ENCODE results near the gene HPS4. TPM values are rescaled to one million over a fixed set of nuclear protein-coding genes. Genes with fewer than 3 reads are reported as not detected.
A peak's percentile ranks its signal among the peaks of the same experiment; 100 is the strongest.

Gene HPS4
- total RNA-seq, 2 experiments from 2014 or later = 48.0 to 51.5 TPM

GRCh38 chr22:26515931-26516330 is 32.3 kb upstream of the HPS4 start:
- H3K27me3 Mint-ChIP-seq (ENCODE audit: low read depth) = no peaks in the 10 kb centered on the region
- H3K9me3 Mint-ChIP-seq = no peaks in the 10 kb centered on the region
- peaks cover 28% of the 10 kb centered on the region for H3K4me1 Mint-ChIP-seq (ENCODE audit: low read depth)
- H3K4me3 Mint-ChIP-seq = no peak overlapping the region
- no peaks in the 10 kb centered on the region for H3K36me3 Mint-ChIP-seq (ENCODE audit: low read depth)
- intact Hi-C loops (cut with micrococcal nuclease) = no loop called here
- no peak overlapping the region for H3K27ac Mint-ChIP-seq
- DNase-seq = no peak
- CTCF ChIA-PET = interaction anchor here (0.9 kb wide), 1 partner anchor 55 kb away, joined by 3 read pairs; no protein-coding TSS in a partner anchor

- Mint-ChIP-seq H3K36me3 (ENCODE audit: low read depth) (peaks cover 4% of the 10 kb centered on the region), H3K9me3 (no peaks in the 10 kb centered on the region), H3K27ac (no peak overlapping the region), H3K4me3 (no peak overlapping the region), H3K27me3 (ENCODE audit: low read depth) (no peaks in the 10 kb centered on the region), H3K4me1 (ENCODE audit: low read depth) (peaks cover 38% of the 10 kb centered on the region)
- intact Hi-C loops (cut with micrococcal nuclease) = loop anchor here (5.0 kb wide), 1 partner anchor 73 kb away; no protein-coding TSS in a partner anchor
- no peak for DNase-seq
- CTCF ChIA-PET = interaction anchor here (0.6 kb wide), 1 partner anchor 1712 kb away, joined by 6 read pairs; no protein-coding TSS in a partner anchor
These were observed 31.0 kb upstream of the HPS4 start for GRCh38 chr22:26514419-26515161.

GRCh38 chr22:26513838-26514237 is 30.3 kb upstream of the HPS4 start:
- CTCF ChIA-PET = interaction anchor here (1.9 kb wide), 1 partner anchor 11 kb away, joined by 6 read pairs; no protein-coding TSS in a partner anchor
- H3K9me3 Mint-ChIP-seq = no peaks in the 10 kb centered on the region
- no peaks in the 10 kb centered on the region for H3K27me3 Mint-ChIP-seq (ENCODE audit: low read depth)

GRCh38 chr22:26512149-26512793 is 28.7 kb upstream of the HPS4 start, which contains the start of gene TFIP11:
TSS of gene TFIP11 (minus strand) at chr22:26512473. CDS start at chr22:26510272, 2,201 bp downstream.
- Mint-ChIP-seq H3K4me1 (ENCODE audit: low read depth) (peaks cover 44% of the 10 kb centered on the region), H3K4me3 (peak within 1 kb of the TSS; percentile 93), H3K9me3 (no peaks in the 10 kb centered on the region), H3K27ac (peak within 1 kb of the TSS; percentile 80), H3K36me3 (ENCODE audit: low read depth) (peaks cover 9% of the 10 kb centered on the region), H3K27me3 (ENCODE audit: low read depth) (no peaks in the 10 kb centered on the region)
- CTCF ChIA-PET = interaction anchor here (0.5 to 1.9 kb wide), 5 partner anchors 9 to 1201 kb away, joined by 3 to 6 read pairs (median 3); no protein-coding TSS in a partner anchor
- intact Hi-C loops (cut with micrococcal nuclease) = loop anchor here (1.0 to 5.0 kb wide), 3 partner anchors 28 to 160 kb away; no protein-coding TSS in a partner anchor
- peak; percentile 95 for DNase-seq

More at GRCh38 chr22:26513838-26514237, 30.3 kb upstream of the HPS4 start:
- intact Hi-C loops (cut with micrococcal nuclease) = loop anchor here (5.0 kb wide), 1 partner anchor 73 kb away; no protein-coding TSS in a partner anchor
- Mint-ChIP-seq H3K36me3 (ENCODE audit: low read depth) (peaks cover 9% of the 10 kb centered on the region), H3K4me1 (ENCODE audit: low read depth) (peaks cover 44% of the 10 kb centered on the region), H3K27ac (no peak overlapping the region), H3K4me3 (peak overlapping the region; percentile 93)
- no peak for DNase-seq

- H3K36me3 Mint-ChIP-seq (ENCODE audit: low read depth) = peaks cover 35% of the 10 kb centered on the region
- no peaks in the 10 kb centered on the region for H3K9me3 Mint-ChIP-seq
- H3K27me3 Mint-ChIP-seq (ENCODE audit: low read depth) = no peaks in the 10 kb centered on the region
- no peak overlapping the region for H3K27ac Mint-ChIP-seq
- intact Hi-C loops (cut with micrococcal nuclease) = no loop called here
- no peak overlapping the region for H3K4me3 Mint-ChIP-seq
- peaks cover 41% of the 10 kb centered on the region for H3K4me1 Mint-ChIP-seq (ENCODE audit: low read depth)
- no peak for DNase-seq
- CTCF ChIA-PET = no interaction called here
These were observed 24.6 kb upstream of the HPS4 start for GRCh38 chr22:26508148-26508547.

GRCh38 chr22:26503758-26504157 is 20.2 kb upstream of the HPS4 start:
- no peak for DNase-seq
- no peak overlapping the region for H3K4me3 Mint-ChIP-seq
- peaks cover 44% of the 10 kb centered on the region for H3K36me3 Mint-ChIP-seq (ENCODE audit: low read depth)
- CTCF ChIA-PET = interaction anchor here (0.7 to 3.7 kb wide), 7 partner anchors 9 to 170 kb away, joined by 3 to 24 read pairs (median 5); partner anchors contain the start of genes SRRD and TFIP11
- H3K27ac Mint-ChIP-seq = peak overlapping the region; percentile 87
- H3K4me1 Mint-ChIP-seq (ENCODE audit: low read depth) = peaks cover 17% of the 10 kb centered on the region
- H3K9me3 Mint-ChIP-seq = no peaks in the 10 kb centered on the region
- H3K27me3 Mint-ChIP-seq (ENCODE audit: low read depth) = no peaks in the 10 kb centered on the region
- intact Hi-C loops (cut with micrococcal nuclease) = loop anchor here (1.0 kb wide), 1 partner anchor 162 kb away; no protein-coding TSS in a partner anchor

GRCh38 chr22:26502688-26503561 is 19.3 kb upstream of the HPS4 start:
- Mint-ChIP-seq H3K4me3 (no peak overlapping the region), H3K4me1 (ENCODE audit: low read depth) (peaks cover 17% of the 10 kb centered on the region), H3K36me3 (ENCODE audit: low read depth) (peaks cover 46% of the 10 kb centered on the region), H3K9me3 (no peaks in the 10 kb centered on the region), H3K27ac (peak overlapping the region; percentile 87), H3K27me3 (ENCODE audit: low read depth) (no peaks in the 10 kb centered on the region)
- intact Hi-C loops (cut with micrococcal nuclease) = loop anchor here (1.0 kb wide), 1 partner anchor 162 kb away; no protein-coding TSS in a partner anchor
- peak; percentile 72 for DNase-seq
- CTCF ChIA-PET = interaction anchor here (0.8 to 3.7 kb wide), 11 partner anchors 10 to 170 kb away, joined by 3 to 24 read pairs (median 4); partner anchors contain the start of genes SRRD and TFIP11

- H3K27ac Mint-ChIP-seq = no peak overlapping the region
- H3K9me3 Mint-ChIP-seq = no peaks in the 10 kb centered on the region
- H3K27me3 Mint-ChIP-seq (ENCODE audit: low read depth) = no peaks in the 10 kb centered on the region
- intact Hi-C loops (cut with micrococcal nuclease) = no loop called here
- H3K4me3 Mint-ChIP-seq = no peak overlapping the region
- peaks cover 47% of the 10 kb centered on the region for H3K36me3 Mint-ChIP-seq (ENCODE audit: low read depth)
- peaks cover 17% of the 10 kb centered on the region for H3K4me1 Mint-ChIP-seq (ENCODE audit: low read depth)
- CTCF ChIA-PET = interaction anchor here (0.9 to 3.7 kb wide), 5 partner anchors 23 to 163 kb away, joined by 3 to 24 read pairs (median 4); no protein-coding TSS in a partner anchor
- DNase-seq = no peak
These were observed 18.4 kb upstream of the HPS4 start for GRCh38 chr22:26501996-26502395.

GRCh38 chr22:26499188-26499703 is 15.7 kb upstream of the HPS4 start:
- intact Hi-C loops (cut with micrococcal nuclease) = no loop called here
- H3K27ac Mint-ChIP-seq = no peak overlapping the region
- no peaks in the 10 kb centered on the region for H3K9me3 Mint-ChIP-seq
- H3K27me3 Mint-ChIP-seq (ENCODE audit: low read depth) = no peaks in the 10 kb centered on the region
- H3K36me3 Mint-ChIP-seq (ENCODE audit: low read depth) = peaks cover 42% of the 10 kb centered on the region
- H3K4me1 Mint-ChIP-seq (ENCODE audit: low read depth) = peaks cover 15% of the 10 kb centered on the region
- CTCF ChIA-PET = no interaction called here
- H3K4me3 Mint-ChIP-seq = no peak overlapping the region
- DNase-seq = no peak

GRCh38 chr22:26496456-26496855 is 12.9 kb upstream of the HPS4 start:
- no peaks in the 10 kb centered on the region for H3K27me3 Mint-ChIP-seq (ENCODE audit: low read depth)
- peaks cover 3% of the 10 kb centered on the region for H3K4me1 Mint-ChIP-seq (ENCODE audit: low read depth)
- H3K9me3 Mint-ChIP-seq = no peaks in the 10 kb centered on the region
- CTCF ChIA-PET = no interaction called here
- no peak overlapping the region for H3K27ac Mint-ChIP-seq
- DNase-seq = no peak
- H3K36me3 Mint-ChIP-seq (ENCODE audit: low read depth) = peaks cover 35% of the 10 kb centered on the region
- intact Hi-C loops (cut with micrococcal nuclease) = no loop called here
- no peak overlapping the region for H3K4me3 Mint-ChIP-seq

GRCh38 chr22:26494506-26494905 is 10.9 kb upstream of the HPS4 start:
- no peaks in the 10 kb centered on the region for H3K27me3 Mint-ChIP-seq (ENCODE audit: low read depth)
- no peaks in the 10 kb centered on the region for H3K9me3 Mint-ChIP-seq
- H3K4me3 Mint-ChIP-seq = no peak overlapping the region
- no peak for DNase-seq
- H3K4me1 Mint-ChIP-seq (ENCODE audit: low read depth) = peaks cover 3% of the 10 kb centered on the region
- peak overlapping the region; percentile 72 for H3K27ac Mint-ChIP-seq
- H3K36me3 Mint-ChIP-seq (ENCODE audit: low read depth) = peaks cover 33% of the 10 kb centered on the region
- intact Hi-C loops (cut with micrococcal nuclease) = no loop called here
- CTCF ChIA-PET = interaction anchor here (1.0 kb wide), 1 partner anchor 184 kb away, joined by 4 read pairs; no protein-coding TSS in a partner anchor
